GM19043 (cell line): Measurements from ENCODE around the gene ZNF77.
"Not testable (repeated sequence)": the region's sequence is repeated elsewhere in the genome, so short reads cannot be mapped to it uniquely, and the experiment has no call there.

Experiments used
- ATAC-seq: cut with Tn5 transposase; IDR thresholded peaks from one replicate; pipeline ENCODE4 v1.9.1; 2021; ENCODE audit warnings: low read depth; ENCODE audit not compliant: unreplicated experiment

Gene ZNF77

GRCh38 chr19:2923510-2923909 is 21.3 kb downstream of the ZNF77 start:
- ATAC-seq, result no peak

- ATAC-seq, result no peak
Observed at GRCh38 chr19:2922987-2923386, 21.8 kb downstream of the ZNF77 start.

GRCh38 chr19:2917275-2918184 is 27.2 kb downstream of the ZNF77 start:
- no peak for ATAC-seq

- ATAC-seq, result no peak
Observed at GRCh38 chr19:2912306-2912705, 32.5 kb downstream of the ZNF77 start.

- ATAC-seq, result no peak
Observed at GRCh38 chr19:2906631-2907195, 38.1 kb downstream of the ZNF77 start.

GRCh38 chr19:2905918-2906519 is 38.8 kb downstream of the ZNF77 start:
- no peak for ATAC-seq

GRCh38 chr19:2903326-2903725 is 41.4 kb downstream of the ZNF77 start:
- not testable (repeated sequence) for ATAC-seq

GRCh38 chr19:2902590-2903218 is 42.1 kb downstream of the ZNF77 start:
- no peak for ATAC-seq

- ATAC-seq, result peak; percentile 96
Observed at GRCh38 chr19:2900296-2901252, 44.2 kb downstream of the ZNF77 start, which contains the start of gene ZNF57. ZNF57 (plus strand) TSS chr19:2900928; CDS start chr19:2901046, 118 bp downstream.

- ATAC-seq, result no peak
Observed at GRCh38 chr19:2896694-2897093, 48.1 kb downstream of the ZNF77 start.

GRCh38 chr19:2890531-2890930 is 54.2 kb downstream of the ZNF77 start:
- not testable (repeated sequence) for ATAC-seq

GRCh38 chr19:2888731-2889224 is 56.0 kb downstream of the ZNF77 start:
- no peak for ATAC-seq

- ATAC-seq, result no peak
Observed at GRCh38 chr19:2887391-2887914, 57.3 kb downstream of the ZNF77 start.

- ATAC-seq, result no peak
Observed at GRCh38 chr19:2885736-2886135, 59.0 kb downstream of the ZNF77 start.

- ATAC-seq, result no peak
Observed at GRCh38 chr19:2883686-2884439, 60.9 kb downstream of the ZNF77 start.
